Fibroblast of lung (primary cell): ENCODE measurements around the gene ZNF618.

ENCODE experiments used
- CTCF ChIP-seq, 2 donors: IDR thresholded peaks in 1 of 2; conservative IDR thresholded peaks in 1 of 2; 1 replicate in 1 of 2; 2 replicates in 1 of 2; pipeline ENCODE4 v1.5.1; 2011 to 2012; ENCODE audit warnings: low read length in 2 of 2, control low read depth in 1 of 2, inconsistent platforms in 1 of 2, low read depth in 1 of 2, mild to moderate bottlenecking in 1 of 2
- EZH2 ChIP-seq: IDR thresholded peaks from 2 replicates; pipeline ENCODE4 v1.5.1; 2012; ENCODE audit warnings: low read length, control low read depth, mild to moderate bottlenecking; ENCODE audit errors: missing control alignments

DNA sequence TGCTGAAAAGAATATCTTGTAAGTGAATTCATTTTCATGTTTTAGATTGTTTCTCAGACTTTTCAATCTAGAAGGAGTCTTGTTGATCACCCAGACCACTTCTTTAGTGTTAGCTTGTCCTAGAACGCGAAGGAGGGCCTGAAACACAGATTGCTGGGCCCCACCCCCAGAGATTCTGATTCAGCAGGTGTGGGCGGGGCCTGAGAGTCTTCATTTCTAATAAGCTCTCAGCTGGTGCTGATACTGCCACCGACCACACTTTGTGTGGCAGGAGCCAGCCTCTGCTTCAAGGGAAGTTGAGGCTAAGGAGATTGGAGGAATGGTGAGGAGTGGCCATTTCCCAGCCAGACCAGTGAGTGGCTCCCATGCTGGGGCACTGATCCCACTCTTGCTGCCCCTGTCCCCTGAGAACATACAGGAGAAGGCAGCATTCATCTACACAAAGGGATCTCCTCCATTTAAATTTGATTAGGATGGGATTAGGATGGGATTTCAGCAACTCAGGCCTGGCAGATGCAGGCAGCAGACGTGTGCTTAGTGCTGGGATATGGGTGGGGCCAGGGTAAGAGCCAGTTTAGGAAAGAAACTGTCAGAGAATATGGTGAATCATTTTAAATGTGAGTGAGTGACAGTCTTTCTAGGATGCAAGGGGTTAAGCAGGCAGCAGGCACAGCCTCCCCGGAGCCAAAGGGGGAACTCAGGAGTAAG, 35.9 kb downstream of the ZNF618 start:
- TF ChIP-seq CTCF (conservative IDR thresholded peaks at IDR 0.05 in 1 of 2, IDR thresholded peaks at IDR 0.05 in 1 of 2; ENCODE audit: low read depth in 1 of 2, low read length in 2 of 2), result no peak
- TF ChIP-seq EZH2, result no peak
